GM10248 (cell line): Measurements from ENCODE around the gene SORBS2.

ENCODE experiments used
- CTCF ChIA-PET: fragments of 300-600 bp; sonication (Branson Sonifier 250); formaldehyde crosslinking; extraction: SDS; loops from one replicate; lab custom pipeline; 2021; ENCODE audit warnings: antibody characterized with exemption; lab: Yijun Ruan, JAX
- POLR2A ChIA-PET: fragments of 350-650 bp; sonication (Branson Sonifier 250); formaldehyde crosslinking; extraction: SDS; loops from one replicate; lab custom pipeline; 2020; ENCODE audit warnings: antibody characterized with exemption; lab: Yijun Ruan, JAX
- DNase-seq: peaks from one replicate; pipeline ENCODE4 v3.0.0; 2012; ENCODE audit errors: extremely low spot score
- CTCF ChIP-seq: IDR thresholded peaks from 2 replicates; pipeline ENCODE4 v1.5.1; 2012; ENCODE audit warnings: mild to moderate bottlenecking, low read depth; ENCODE audit errors: extremely low read depth, missing control alignments, control extremely low read depth

The SORBS2 gene

GRCh38 chr4:185849664-185850550 lies 37.9 kb upstream of the SORBS2 start:
- POLR2A ChIA-PET, result no interaction called here
- no peak for TF ChIP-seq CTCF
- no peak for DNase-seq
- CTCF ChIA-PET, result interaction anchor here (1.0 kb wide), 1 partner anchor 101 kb away, joined by 3 read pairs; no protein-coding TSS in a partner anchor

- TF ChIP-seq CTCF, result no peak
- DNase-seq, result no peak
- CTCF ChIA-PET, result interaction anchor here (2.1 kb wide), 1 partner anchor 8 kb away, joined by 5 read pairs; no protein-coding TSS in a partner anchor
- POLR2A ChIA-PET, result no interaction called here
These were observed 35.5 kb upstream of the SORBS2 start for GRCh38 chr4:185847352-185848097.

GRCh38 chr4:185846505-185847150 lies 34.6 kb upstream of the SORBS2 start:
- no peak for TF ChIP-seq CTCF
- CTCF ChIA-PET, result interaction anchor here (2.1 kb wide), 1 partner anchor 8 kb away, joined by 5 read pairs; no protein-coding TSS in a partner anchor
- no peak for DNase-seq
- POLR2A ChIA-PET, result no interaction called here

- ChIA-PET CTCF (no interaction called here), POLR2A (no interaction called here)
- TF ChIP-seq CTCF, result no peak
- no peak for DNase-seq
These were observed 34.0 kb upstream of the SORBS2 start for GRCh38 chr4:185845966-185846365.

- no peak for DNase-seq
- TF ChIP-seq CTCF, result no peak
- CTCF ChIA-PET, result no interaction called here
- POLR2A ChIA-PET, result no interaction called here
These were observed 29.5 kb upstream of the SORBS2 start for GRCh38 chr4:185841451-185841850.

GRCh38 chr4:185840953-185841352 lies 29.0 kb upstream of the SORBS2 start:
- TF ChIP-seq CTCF, result no peak
- ChIA-PET CTCF (no interaction called here), POLR2A (no interaction called here)
- DNase-seq, result no peak
